Measurements from ENCODE around the gene DYNLT5. TPM values are rescaled to one million over a fixed set of nuclear protein-coding genes. Genes with fewer than 3 reads are reported as not detected.
"Not testable (repeated sequence)": the region's sequence is repeated elsewhere in the genome, so short reads cannot be mapped to it uniquely, and the experiment has no call there.

The DYNLT5 gene
- total RNA-seq, 1 donor from 2014 or later: 5.9 TPM

DNA sequence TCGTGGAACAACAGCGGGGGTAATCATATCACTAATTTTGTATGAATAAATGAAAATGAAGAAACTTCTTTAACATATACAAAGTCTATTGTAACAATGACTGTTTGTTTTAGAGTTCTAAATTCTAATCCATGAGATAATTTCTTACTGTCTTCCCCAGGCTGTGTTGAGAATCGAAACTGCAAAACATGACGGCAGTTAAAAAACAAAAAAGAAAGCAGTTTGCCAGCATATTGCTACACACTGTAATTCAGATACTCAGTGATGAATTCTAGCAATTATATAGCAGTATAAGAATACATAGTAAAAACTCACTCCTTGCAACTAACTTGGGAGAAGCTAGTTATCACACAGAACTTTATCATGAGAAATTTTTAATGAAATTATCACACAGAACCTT lies 26.7 kb downstream of the DYNLT5 start:
- H3K4me1 ChIP-seq: no peaks in the 10 kb centered on the region
- no peak overlapping the region for H3K4me3 ChIP-seq
- H3K27me3 ChIP-seq (ENCODE audit: low read depth): no peaks in the 10 kb centered on the region
- intact Hi-C loops (cut with DNase I): no loop called here
- DNase-seq (no peak), ATAC-seq (no peak)
- H3K36me3 ChIP-seq: no peaks in the 10 kb centered on the region
- H3K9me3 ChIP-seq: no peaks in the 10 kb centered on the region
- TF ChIP-seq, protein P1, sequence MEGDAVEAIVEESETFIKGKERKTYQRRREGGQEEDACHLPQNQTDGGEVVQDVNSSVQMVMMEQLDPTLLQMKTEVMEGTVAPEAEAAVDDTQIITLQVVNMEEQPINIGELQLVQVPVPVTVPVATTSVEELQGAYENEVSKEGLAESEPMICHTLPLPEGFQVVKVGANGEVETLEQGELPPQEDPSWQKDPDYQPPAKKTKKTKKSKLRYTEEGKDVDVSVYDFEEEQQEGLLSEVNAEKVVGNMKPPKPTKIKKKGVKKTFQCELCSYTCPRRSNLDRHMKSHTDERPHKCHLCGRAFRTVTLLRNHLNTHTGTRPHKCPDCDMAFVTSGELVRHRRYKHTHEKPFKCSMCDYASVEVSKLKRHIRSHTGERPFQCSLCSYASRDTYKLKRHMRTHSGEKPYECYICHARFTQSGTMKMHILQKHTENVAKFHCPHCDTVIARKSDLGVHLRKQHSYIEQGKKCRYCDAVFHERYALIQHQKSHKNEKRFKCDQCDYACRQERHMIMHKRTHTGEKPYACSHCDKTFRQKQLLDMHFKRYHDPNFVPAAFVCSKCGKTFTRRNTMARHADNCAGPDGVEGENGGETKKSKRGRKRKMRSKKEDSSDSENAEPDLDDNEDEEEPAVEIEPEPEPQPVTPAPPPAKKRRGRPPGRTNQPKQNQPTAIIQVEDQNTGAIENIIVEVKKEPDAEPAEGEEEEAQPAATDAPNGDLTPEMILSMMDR (IDR thresholded peaks at IDR 0.05): no peak
- H3K27ac ChIP-seq: no peak overlapping the region

DNA sequence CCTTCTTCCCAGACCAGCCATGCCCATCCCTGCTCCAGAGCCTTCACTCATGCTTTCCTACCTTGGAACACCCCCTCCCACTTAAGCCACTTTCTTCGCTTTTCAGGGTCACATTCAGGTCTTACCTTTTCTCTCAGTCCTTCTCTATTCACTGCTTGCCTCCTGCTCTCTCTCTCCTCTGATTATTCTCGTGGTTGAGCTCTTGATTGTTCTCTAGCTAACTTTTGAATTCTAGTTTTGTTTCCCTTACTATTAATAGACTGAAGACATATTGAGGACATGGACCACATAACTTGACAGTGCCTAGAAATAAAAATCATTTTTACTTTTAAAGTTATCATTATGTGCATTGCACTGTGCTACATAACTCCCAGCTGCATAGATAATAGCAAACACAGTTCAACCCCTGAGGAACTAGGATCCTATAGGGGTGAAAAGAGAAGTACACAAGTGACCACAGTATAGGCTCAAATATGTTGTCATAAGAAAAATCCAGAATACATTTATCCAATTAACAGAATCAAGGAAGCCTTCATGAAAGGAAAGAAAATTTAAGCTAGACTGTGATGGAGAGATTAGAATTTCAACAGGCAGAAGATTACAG lies 27.3 kb downstream of the DYNLT5 start:
- ATAC-seq (no peak), DNase-seq (no peak)
- TF ChIP-seq, protein P1 (IDR thresholded peaks at IDR 0.05): no peak
- H3K4me3 ChIP-seq: no peak overlapping the region
- H3K27ac ChIP-seq: no peak overlapping the region
- no peaks in the 10 kb centered on the region for H3K27me3 ChIP-seq (ENCODE audit: low read depth)
- intact Hi-C loops (cut with DNase I): no loop called here
- H3K4me1 ChIP-seq: no peaks in the 10 kb centered on the region
- H3K36me3 ChIP-seq: no peaks in the 10 kb centered on the region
- no peaks in the 10 kb centered on the region for H3K9me3 ChIP-seq

DNA sequence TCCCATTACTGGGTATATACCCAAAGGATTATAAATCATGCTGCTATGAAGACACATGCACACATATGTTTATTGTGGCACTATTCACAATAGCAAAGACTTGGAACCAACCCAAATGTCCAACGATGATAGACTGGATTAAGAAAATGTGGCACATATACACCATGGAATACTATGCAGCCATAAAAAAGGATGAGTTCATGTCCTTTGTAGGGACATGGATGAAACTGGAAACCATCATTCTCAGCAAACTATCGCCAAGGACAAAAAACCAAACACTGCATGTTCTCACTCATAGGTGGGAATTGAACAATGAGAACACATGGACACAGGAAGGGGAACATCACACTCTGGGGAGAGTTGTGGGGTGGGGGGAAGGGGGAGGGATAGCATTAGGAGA lies 33.5 kb downstream of the DYNLT5 start:
- not testable (repeated sequence) for ATAC-seq, H3K4me3 ChIP-seq, DNase-seq

DNA sequence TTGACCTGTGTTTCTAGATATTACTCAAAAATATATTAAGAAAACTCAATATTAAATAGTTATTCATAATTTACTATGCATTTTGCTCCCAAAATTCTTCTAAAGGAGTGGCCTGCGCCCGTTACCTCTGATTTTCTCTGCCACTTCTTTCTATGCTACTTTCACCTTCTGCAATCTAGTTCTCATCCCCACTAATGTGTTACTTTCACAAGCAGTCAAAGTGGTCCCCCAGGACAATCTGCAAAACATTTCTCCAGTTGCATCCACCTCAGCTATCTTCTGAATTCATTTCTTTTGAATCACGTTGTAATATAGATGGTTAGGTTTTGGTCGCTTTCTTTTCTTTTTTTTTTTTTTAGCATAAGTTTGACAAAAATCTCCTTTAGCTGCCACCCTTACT lies 35.4 kb downstream of the DYNLT5 start:
- H3K27me3 ChIP-seq (ENCODE audit: low read depth): no peaks in the 10 kb centered on the region
- no peaks in the 10 kb centered on the region for H3K9me3 ChIP-seq
- no peak overlapping the region for H3K4me3 ChIP-seq
- H3K4me1 ChIP-seq: no peaks in the 10 kb centered on the region
- intact Hi-C loops (cut with DNase I): no loop called here
- DNase-seq (no peak), ATAC-seq (no peak)
- H3K36me3 ChIP-seq: no peaks in the 10 kb centered on the region
- no peak overlapping the region for H3K27ac ChIP-seq
- TF ChIP-seq, protein P1 (IDR thresholded peaks at IDR 0.05): no peak

More for the DNA sequence above, 33.5 kb downstream of the DYNLT5 start:
- H3K4me1 ChIP-seq; H3K9me3 ChIP-seq; H3K27me3 ChIP-seq (ENCODE audit: low read depth); H3K27ac ChIP-seq; H3K36me3 ChIP-seq; intact Hi-C loops (cut with DNase I): not testable (repeated sequence)

DNA sequence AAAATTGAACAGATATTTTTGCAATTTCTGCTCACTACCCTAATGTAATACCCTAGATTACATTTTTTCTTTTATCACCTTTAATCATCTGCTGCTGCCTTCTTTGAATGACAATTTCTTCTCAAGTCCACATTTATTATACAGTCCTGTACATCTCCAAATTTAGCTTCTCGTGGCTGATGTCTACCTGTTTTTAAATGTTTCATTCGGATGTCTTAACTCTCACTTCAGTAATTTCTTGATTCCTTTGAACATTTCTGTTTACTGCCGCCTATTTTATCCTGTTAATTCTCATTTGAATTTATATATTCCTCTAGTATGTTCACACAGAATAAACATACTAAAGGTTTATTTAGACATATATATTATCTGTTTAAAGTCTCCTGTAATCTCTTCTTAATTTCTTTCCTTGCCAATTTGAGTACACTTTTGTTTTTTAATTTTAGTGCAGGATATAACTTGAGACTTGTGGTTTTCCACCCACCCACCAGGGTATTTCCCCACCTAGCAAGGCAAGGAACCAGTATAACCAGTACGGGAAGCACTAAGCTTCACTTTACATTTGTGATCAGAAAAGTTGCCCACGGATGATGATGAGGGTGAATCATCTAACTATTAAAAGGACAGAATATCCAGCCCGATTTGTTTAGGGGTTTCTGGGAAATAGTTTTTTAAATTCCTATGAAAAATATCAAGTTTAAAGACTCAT lies 36.1 kb downstream of the DYNLT5 start:
- intact Hi-C loops (cut with DNase I): no loop called here
- TF ChIP-seq, protein P1 (IDR thresholded peaks at IDR 0.05): no peak
- no peaks in the 10 kb centered on the region for H3K9me3 ChIP-seq
- H3K27me3 ChIP-seq (ENCODE audit: low read depth): no peaks in the 10 kb centered on the region
- DNase-seq (no peak), ATAC-seq (no peak)
- H3K4me3 ChIP-seq: no peak overlapping the region
- H3K36me3 ChIP-seq: no peaks in the 10 kb centered on the region
- H3K27ac ChIP-seq: no peak overlapping the region
- no peaks in the 10 kb centered on the region for H3K4me1 ChIP-seq

Measured in lower lobe of right lung (tissue), 2 donors.